Activated CD8-positive, alpha-beta T cell treated with anti-CD3 and anti-CD28 coated beads, Interleukin-2, amount 10 ng/mL, durations not matched to agents 7 days and 5 days (primary cell): ENCODE data around the gene CKMT1B. TPM values are rescaled to one million over a fixed set of nuclear protein-coding genes. Genes with fewer than 3 reads are reported as not detected.
"Not testable (repeated sequence)": the region's sequence is repeated elsewhere in the genome, so short reads cannot be mapped to it uniquely, and the experiment has no call there.

Experiments
- ATAC-seq: fragments of 150-1000 bp; cut with Tn5 transposase; one replicate; pipeline ENCODE4 v1.10.0; 2021; ENCODE audit warnings: moderate library complexity
- CTCF ChIA-PET: fragments of 350-600 bp; sonication (Branson Sonifier 250); formaldehyde crosslinking; loops from one replicate; lab custom pipeline; 2021; ENCODE audit warnings: antibody characterized with exemption; lab: Charles Lee
- POLR2A ChIA-PET: fragments of 350-600 bp; sonication (Branson Sonifier 250); formaldehyde crosslinking; loops from one replicate; lab custom pipeline; 2021; ENCODE audit warnings: antibody characterized with exemption; lab: Charles Lee
- DNase-seq: peaks from one replicate; pipeline ENCODE4 v3.0.0-alpha.2; 2020
- H3K27ac Mint-ChIP-seq: one replicate; pipeline ENCODE4 v1.8.0; 2021; ENCODE audit warnings: mild to moderate bottlenecking, mixed read lengths
- H3K27me3 Mint-ChIP-seq: one replicate; pipeline ENCODE4 v1.8.0; 2021; ENCODE audit warnings: low read depth, mixed read lengths
- H3K36me3 Mint-ChIP-seq: one replicate; pipeline ENCODE4 v1.8.0; 2021; ENCODE audit warnings: low read depth, mixed read lengths
- H3K4me1 Mint-ChIP-seq: one replicate; pipeline ENCODE4 v1.8.0; 2021; ENCODE audit warnings: low read depth, mixed read lengths
- H3K4me3 Mint-ChIP-seq: one replicate; pipeline ENCODE4 v1.8.0; 2021; ENCODE audit warnings: mild to moderate bottlenecking, mixed read lengths
- H3K9me3 Mint-ChIP-seq: one replicate; pipeline ENCODE4 v1.8.0; 2022; ENCODE audit warnings: mixed read lengths; ENCODE audit not compliant: insufficient read depth
- total RNA-seq, 2 experiments: library from RNA; stranded (reverse); gene quantifications; one replicate each; pipeline ENCODE4 v1.2.3, GENCODE V29; 2021

The CKMT1B gene
- total RNA-seq, 2 experiments from 2014 or later, result not detected

DNA sequence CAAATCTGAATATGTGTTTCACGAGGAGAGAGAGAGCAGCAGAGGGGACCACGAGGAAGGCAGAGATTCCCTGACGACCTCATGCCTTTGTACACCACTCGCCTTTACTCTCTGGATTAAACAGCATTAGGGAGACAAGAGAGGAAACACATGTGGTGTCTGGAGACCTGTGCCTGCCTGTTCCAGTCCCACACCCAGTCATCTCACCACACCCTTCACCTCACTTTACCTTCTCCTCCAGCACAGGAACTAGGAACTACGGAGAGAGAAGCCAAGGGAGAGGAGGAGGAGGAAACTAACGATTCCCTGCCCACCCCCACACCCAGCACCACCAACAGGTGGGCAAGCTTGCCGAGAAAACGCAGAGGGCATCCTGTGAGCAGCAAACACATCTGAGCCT is 986 bp upstream of the CKMT1B start:
- H3K9me3 Mint-ChIP-seq, H3K4me1 Mint-ChIP-seq, H3K27me3 Mint-ChIP-seq, POLR2A ChIA-PET, H3K36me3 Mint-ChIP-seq, ATAC-seq, CTCF ChIA-PET, H3K4me3 Mint-ChIP-seq, DNase-seq, H3K27ac Mint-ChIP-seq: not testable (repeated sequence)

DNA sequence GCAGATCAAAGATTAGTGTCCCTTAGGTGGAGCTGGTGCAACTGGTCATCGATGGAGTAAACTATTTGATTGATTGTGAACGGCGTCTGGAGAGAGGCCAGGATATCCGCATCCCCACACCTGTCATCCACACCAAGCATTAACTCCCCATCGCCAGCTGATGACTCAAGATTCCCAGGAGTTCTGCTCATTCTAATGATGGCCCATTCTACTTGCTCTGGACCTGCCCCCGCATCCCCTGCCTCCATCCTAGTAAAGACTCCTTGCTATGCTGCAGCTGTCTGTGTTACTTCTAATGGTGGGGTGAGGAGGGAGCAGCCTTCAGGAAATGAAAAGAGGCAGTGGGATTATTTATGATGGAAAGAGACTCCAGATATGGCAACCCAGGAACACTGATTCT is 5.3 kb downstream of the CKMT1B start:
- H3K36me3 Mint-ChIP-seq, DNase-seq, POLR2A ChIA-PET, ATAC-seq, H3K27ac Mint-ChIP-seq, H3K4me1 Mint-ChIP-seq, H3K4me3 Mint-ChIP-seq, H3K9me3 Mint-ChIP-seq, CTCF ChIA-PET: not testable (repeated sequence)
- peaks cover 14% of the 10 kb centered on the region for H3K27me3 Mint-ChIP-seq

DNA sequence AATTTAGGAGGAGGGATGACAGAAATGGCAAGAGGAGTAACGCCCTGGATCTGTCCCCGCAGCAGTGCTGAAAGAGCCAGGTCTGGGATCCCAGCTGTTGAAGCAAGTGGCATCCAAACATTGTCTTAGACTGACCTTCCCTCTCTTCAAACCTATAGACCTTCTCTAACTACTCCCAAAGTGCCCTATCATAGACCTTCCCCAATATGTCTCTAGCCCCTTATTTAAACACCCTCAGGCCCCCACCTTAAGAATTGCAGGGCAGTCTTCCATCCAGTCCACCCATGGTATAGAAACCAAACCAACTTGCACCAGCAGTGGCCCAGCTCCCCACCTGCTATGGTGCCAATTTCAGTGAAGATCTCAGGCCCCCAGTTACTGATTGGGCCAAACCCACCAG is 6.4 kb downstream of the CKMT1B start:
- CTCF ChIA-PET, DNase-seq, ATAC-seq: not testable (repeated sequence)

DNA sequence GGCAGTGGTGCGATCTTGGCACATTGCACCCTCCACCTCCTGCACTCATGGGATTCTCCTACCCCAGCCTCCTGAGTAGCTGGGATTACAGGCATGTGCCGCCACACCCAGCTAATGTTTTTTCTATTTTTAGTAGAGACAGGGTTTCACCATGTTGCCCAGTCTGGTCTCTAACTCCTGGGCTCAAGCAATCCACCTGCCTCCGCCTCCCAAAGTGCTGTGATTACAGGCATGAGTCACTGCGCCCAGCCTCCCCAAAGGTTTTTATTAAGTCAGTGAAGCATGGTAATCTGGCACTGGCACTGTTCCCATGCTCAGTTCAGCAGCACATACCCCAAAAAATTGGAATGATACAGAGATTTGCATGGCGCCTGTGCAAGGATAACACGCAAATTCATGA is 8.4 kb downstream of the CKMT1B start:
- DNase-seq, H3K36me3 Mint-ChIP-seq, H3K27ac Mint-ChIP-seq, H3K9me3 Mint-ChIP-seq, ATAC-seq, CTCF ChIA-PET, H3K4me3 Mint-ChIP-seq, POLR2A ChIA-PET, H3K4me1 Mint-ChIP-seq: not testable (repeated sequence)
- H3K27me3 Mint-ChIP-seq, result peaks cover 11% of the 10 kb centered on the region

More for the DNA sequence above, 6.4 kb downstream of the CKMT1B start:
- H3K4me1 Mint-ChIP-seq, H3K27ac Mint-ChIP-seq, H3K36me3 Mint-ChIP-seq, POLR2A ChIA-PET, H3K4me3 Mint-ChIP-seq, H3K9me3 Mint-ChIP-seq: not testable (repeated sequence)
- H3K27me3 Mint-ChIP-seq, result peaks cover 17% of the 10 kb centered on the region

DNA sequence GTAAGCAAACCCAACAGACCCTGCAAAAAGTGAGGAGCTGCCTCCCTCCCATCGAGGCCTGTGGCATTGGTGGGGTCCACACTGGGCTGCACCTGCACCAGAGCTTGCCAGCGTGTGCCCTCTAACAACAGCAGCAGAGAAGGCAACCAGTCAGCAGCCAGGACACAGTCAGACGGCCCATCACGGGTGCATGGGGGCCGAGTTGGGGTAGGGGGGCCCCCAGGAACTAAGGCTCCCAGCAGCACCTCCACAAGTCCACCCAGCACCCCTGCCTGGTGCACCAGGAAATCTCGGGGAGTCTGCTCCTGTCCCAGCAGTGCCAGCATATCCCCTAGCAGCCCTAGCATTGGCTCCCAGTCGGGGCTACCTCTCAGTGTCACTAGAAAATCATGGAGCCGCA is 23.9 kb downstream of the CKMT1B start:
- H3K27ac Mint-ChIP-seq, DNase-seq, POLR2A ChIA-PET, H3K4me1 Mint-ChIP-seq, ATAC-seq, H3K36me3 Mint-ChIP-seq, H3K9me3 Mint-ChIP-seq, H3K27me3 Mint-ChIP-seq, CTCF ChIA-PET, H3K4me3 Mint-ChIP-seq: not testable (repeated sequence)

DNA sequence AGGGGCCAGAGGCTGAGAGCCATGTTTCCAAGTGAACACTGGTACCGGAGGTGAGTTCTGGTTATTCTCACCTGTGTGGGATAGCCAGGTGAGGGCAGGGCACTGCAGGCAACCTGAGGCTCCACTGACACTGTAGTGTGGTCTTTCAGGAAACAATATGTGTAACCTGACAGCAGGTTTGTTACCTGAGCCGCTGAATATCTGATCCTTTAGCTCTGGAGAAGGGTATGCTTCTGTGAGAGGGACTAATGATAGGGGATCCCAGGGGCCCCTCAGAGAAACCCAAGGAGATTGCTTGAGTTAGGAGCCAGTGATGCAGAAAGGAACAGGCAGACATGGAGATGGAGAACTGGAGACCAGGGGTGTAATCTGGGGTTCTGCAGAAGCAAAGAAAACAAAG is 24.9 kb downstream of the CKMT1B start, which contains the start of gene STRC:
Gene STRC (minus strand): TSS at position 101 of the 400 bp plus-strand sequence. CDS start 78 bp downstream, at position 23.
- H3K4me1 Mint-ChIP-seq, H3K4me3 Mint-ChIP-seq, H3K27ac Mint-ChIP-seq, H3K27me3 Mint-ChIP-seq, H3K36me3 Mint-ChIP-seq, CTCF ChIA-PET, POLR2A ChIA-PET, ATAC-seq, H3K9me3 Mint-ChIP-seq, DNase-seq: not testable (repeated sequence)

DNA sequence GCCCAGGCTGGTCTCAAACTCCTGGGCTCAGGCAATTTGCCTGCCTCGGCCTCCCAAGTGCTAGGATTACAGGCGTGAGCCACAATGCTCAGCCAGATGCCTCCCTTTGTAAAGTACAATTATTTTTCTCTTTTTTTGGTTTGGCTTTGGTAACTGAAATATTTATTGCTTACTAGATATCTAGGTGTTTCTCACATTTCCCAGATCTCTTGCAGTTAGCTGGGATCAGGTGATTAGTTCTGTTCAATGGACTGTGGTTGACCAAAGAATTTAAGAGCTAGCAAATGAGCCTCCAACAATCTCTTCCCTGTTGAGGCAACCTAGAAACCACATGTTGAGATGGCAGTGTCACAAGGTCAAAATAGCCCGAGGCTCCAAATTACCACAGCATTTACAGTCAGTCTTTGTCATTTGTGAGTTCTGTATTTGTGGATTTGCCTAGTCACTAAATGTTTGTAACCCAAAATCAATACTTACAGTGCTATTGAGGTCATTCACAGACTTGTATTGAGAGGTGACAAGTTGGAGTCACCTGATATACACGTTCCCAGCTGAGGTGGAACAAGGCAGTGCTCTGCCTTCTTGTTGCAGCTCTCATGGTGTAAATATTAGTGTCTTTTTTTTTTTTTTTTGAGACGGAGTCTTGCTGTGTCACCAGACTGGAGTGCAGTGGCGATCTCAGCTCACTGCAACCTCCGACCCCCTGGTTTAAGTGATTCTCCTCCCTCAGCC is 28.4 kb downstream of the CKMT1B start:
- H3K4me1 Mint-ChIP-seq, H3K27me3 Mint-ChIP-seq, H3K4me3 Mint-ChIP-seq, H3K27ac Mint-ChIP-seq, DNase-seq, POLR2A ChIA-PET, H3K9me3 Mint-ChIP-seq, CTCF ChIA-PET, ATAC-seq, H3K36me3 Mint-ChIP-seq: not testable (repeated sequence)

DNA sequence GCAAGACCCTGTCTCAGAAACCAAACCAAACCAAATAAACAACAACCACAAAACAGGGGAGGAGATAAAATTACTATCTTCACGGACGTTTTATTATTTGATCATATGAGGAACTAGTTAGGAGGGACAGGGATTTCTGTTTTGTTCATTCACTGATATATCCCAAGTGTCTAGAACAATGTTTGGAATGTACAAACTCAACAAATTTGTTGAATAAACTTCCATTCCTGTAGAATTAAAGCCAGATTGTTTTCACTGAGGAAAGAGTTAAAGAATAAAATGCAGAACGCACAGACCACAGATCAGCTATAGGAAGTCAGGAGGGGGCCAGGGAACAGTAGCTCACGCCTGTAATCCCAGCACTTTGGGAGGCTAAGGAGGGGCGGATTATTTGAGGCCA is 31.3 kb downstream of the CKMT1B start:
- ChIA-PET POLR2A (no interaction called here), CTCF (no interaction called here)
- Mint-ChIP-seq H3K27me3 (peaks cover 6% of the 10 kb centered on the region), H3K27ac (no peak overlapping the region), H3K9me3 (no peaks in the 10 kb centered on the region), H3K4me3 (no peak overlapping the region), H3K36me3 (no peaks in the 10 kb centered on the region), H3K4me1 (no peaks in the 10 kb centered on the region)
- ATAC-seq (no peak), DNase-seq (no peak)

DNA sequence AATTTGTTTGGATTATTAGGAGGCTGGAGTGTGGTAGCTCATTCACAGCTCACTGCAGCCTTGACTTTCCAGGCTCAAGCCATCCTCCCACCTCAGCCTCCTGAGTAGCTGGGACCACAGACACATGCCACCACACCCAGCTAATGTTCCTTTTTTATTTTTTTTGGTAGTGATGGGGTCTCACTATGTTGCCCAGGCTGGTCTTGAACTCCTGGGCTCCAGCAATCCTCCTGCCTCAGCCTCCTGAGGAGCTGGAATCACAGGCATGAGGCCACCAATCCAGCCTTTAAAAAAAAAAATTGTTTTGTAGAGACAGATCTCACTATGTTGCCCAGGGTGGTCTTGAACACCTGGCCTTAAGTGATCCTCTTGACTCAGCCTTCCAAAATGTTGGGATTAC is 33.1 kb downstream of the CKMT1B start:
- H3K27ac Mint-ChIP-seq, H3K4me3 Mint-ChIP-seq, H3K9me3 Mint-ChIP-seq, H3K27me3 Mint-ChIP-seq, H3K36me3 Mint-ChIP-seq, H3K4me1 Mint-ChIP-seq, POLR2A ChIA-PET, DNase-seq, CTCF ChIA-PET, ATAC-seq: not testable (repeated sequence)

DNA sequence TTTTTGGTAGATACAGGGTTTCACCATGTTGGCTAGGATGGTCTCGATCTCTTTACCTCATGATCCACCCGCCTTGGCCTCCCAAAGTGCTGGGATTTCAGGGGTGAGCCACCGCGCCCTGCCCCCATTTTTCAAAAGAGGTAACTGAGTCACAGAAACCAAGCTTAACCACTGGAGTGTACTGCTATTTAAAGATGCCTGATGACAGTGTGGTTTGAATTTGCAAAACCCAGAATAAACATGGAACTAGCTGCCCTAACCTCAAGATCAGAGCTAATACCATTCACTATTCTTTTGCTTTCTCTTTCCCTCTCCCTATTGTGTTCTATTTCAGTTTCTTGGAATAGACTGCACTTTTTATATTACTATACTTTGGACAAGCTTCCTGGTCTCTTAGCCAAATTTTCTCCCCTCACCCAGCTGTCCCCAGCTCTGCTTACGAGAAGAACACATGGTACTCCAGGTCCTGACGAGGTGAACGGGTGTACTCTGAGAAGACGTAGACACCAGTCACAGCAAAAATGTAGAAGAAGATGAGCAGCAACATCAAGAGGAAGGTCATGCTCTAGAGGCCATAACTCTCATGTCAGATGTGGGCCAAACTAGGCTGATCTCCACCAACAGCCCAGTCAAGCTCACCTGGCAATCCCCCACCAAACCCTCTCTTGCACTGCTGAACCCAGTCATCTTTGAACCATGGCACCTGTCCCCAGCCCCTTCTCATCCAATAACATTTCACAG is 44.8 kb downstream of the CKMT1B start:
- ATAC-seq, result peak; percentile 30
- H3K27me3 Mint-ChIP-seq, H3K4me3 Mint-ChIP-seq, H3K4me1 Mint-ChIP-seq, H3K9me3 Mint-ChIP-seq, H3K36me3 Mint-ChIP-seq, CTCF ChIA-PET, DNase-seq, H3K27ac Mint-ChIP-seq, POLR2A ChIA-PET: not testable (repeated sequence)
